PC-3 (cell line): Measurements from ENCODE around the gene CCL24. TPM values are rescaled to one million over a fixed set of nuclear protein-coding genes. Genes with fewer than 3 reads are reported as not detected.
"Not testable (repeated sequence)": the region's sequence is repeated elsewhere in the genome, so short reads cannot be mapped to it uniquely, and the experiment has no call there.

Source experiments
- ATAC-seq: fragments of 200-7000 bp; cut with Tn5 transposase; 2 replicates; pipeline ENCODE4 v1.9.1; 2020; ENCODE audit warnings: mild to moderate bottlenecking, moderate library complexity
- BruUV-seq: library from RNA; stranded (reverse); fragments of 400-500 nt; replicated peaks from 2 replicates; lab custom pipeline; 2021; lab: Mats Ljungman, UMichigan
- CTCF ChIA-PET: fragments of 300-600 bp; sonication (Branson Sonifier 250); formaldehyde crosslinking; loops from one replicate; lab custom pipeline; 2022; ENCODE audit warnings: antibody characterized with exemption; lab: Charles Lee
- POLR2A ChIA-PET: fragments of 300-600 bp; sonication (Branson Sonifier 250); formaldehyde crosslinking; loops from one replicate; lab custom pipeline; 2022; ENCODE audit warnings: antibody characterized with exemption; ENCODE audit not compliant: unreplicated experiment; lab: Charles Lee
- DNase-seq: peaks from one replicate; pipeline ENCODE4 v3.0.0-alpha.2; 2015
- H2AFZ ChIP-seq: fragments of 300-600 bp; sonication (generic); 2 replicates; pipeline ENCODE4 v1.6.0; 2016; ENCODE audit warnings: antibody characterized with exemption, low read length
- H3F3A ChIP-seq: fragments of 300-600 bp; sonication (generic); one replicate; pipeline ENCODE4 v1.6.0; 2017; ENCODE audit warnings: antibody characterized with exemption, low read length, control low read depth, mild to moderate bottlenecking; ENCODE audit not compliant: unreplicated experiment
- H3K27ac ChIP-seq: fragments of 300-600 bp; sonication (generic); 2 replicates; pipeline ENCODE4 v1.5.1; 2016; ENCODE audit warnings: mild to moderate bottlenecking, low read length
- H3K27me3 ChIP-seq: fragments of 300-600 bp; sonication (generic); 2 replicates; pipeline ENCODE4 v1.6.1; 2016; ENCODE audit warnings: low read length, mixed read lengths
- H3K36me3 ChIP-seq: fragments of 300-600 bp; sonication (generic); 2 replicates; pipeline ENCODE4 v1.6.1; 2016; ENCODE audit warnings: low read depth, mixed run types, low read length, mixed read lengths
- H3K4me1 ChIP-seq: fragments of 300-600 bp; sonication (generic); 2 replicates; pipeline ENCODE4 v1.5.1; 2016; ENCODE audit warnings: low read length; ENCODE audit not compliant: insufficient read depth
- H3K4me2 ChIP-seq: fragments of 300-600 bp; sonication (generic); 2 replicates; pipeline ENCODE4 v1.6.0; 2016; ENCODE audit warnings: low read length
- H3K4me3 ChIP-seq: fragments of 300-600 bp; sonication (generic); 2 replicates; pipeline ENCODE4 v1.5.1; 2016; ENCODE audit warnings: mild to moderate bottlenecking, low read length, mixed read lengths
- H3K79me2 ChIP-seq: fragments of 300-600 bp; sonication (generic); 2 replicates; pipeline ENCODE4 v1.6.1; 2017; ENCODE audit warnings: low read length, mixed read lengths
- H3K9ac ChIP-seq: fragments of 300-600 bp; sonication (generic); 2 replicates; pipeline ENCODE4 v1.6.0; 2016; ENCODE audit warnings: mild to moderate bottlenecking, low read length
- H3K9me2 ChIP-seq: fragments of 300-600 bp; sonication (generic); replicated peaks from 2 replicates; pipeline ENCODE4 v1.6.1; 2016; ENCODE audit warnings: mixed run types, low read length, mixed read lengths
- H3K9me3 ChIP-seq: fragments of 300-600 bp; sonication (generic); 2 replicates; pipeline ENCODE4 v1.6.1; 2016; ENCODE audit warnings: low read length, mixed read lengths
- H4K20me1 ChIP-seq: fragments of 300-600 bp; sonication (generic); 2 replicates; pipeline ENCODE4 v1.6.1; 2016; ENCODE audit warnings: low read length, mixed read lengths
- CTCF ChIP-seq: fragments of 300-600 bp; sonication (generic); conservative IDR thresholded peaks from 2 replicates; pipeline ENCODE4 v1.5.1; 2017; ENCODE audit warnings: antibody characterized with exemption, low read depth, mild to moderate bottlenecking, low read length
- EZH2 ChIP-seq: fragments of 300-600 bp; sonication (generic); IDR thresholded peaks from one replicate; pipeline ENCODE4 v1.6.1; 2017; ENCODE audit warnings: antibody characterized with exemption, mild to moderate bottlenecking, low read length; ENCODE audit not compliant: unreplicated experiment
- EZH2phosphoT487 ChIP-seq: fragments of 300-600 bp; sonication (generic); IDR thresholded peaks from 2 replicates; pipeline ENCODE4 v1.6.1; 2018; ENCODE audit warnings: mild to moderate bottlenecking, antibody characterized with exemption, low read length, borderline replicate concordance
- intact Hi-C: fragments of 100-400 bp; cut with micrococcal nuclease; formaldehyde crosslinking; loops from 2 replicates; pipeline ENCODE4 v1.9.0; 2023
- total RNA-seq: library from RNA; depleted of rRNA; stranded (reverse); fragments of >200 nt; gene quantifications from 2 replicates; pipeline ENCODE4 v1.2.3, GENCODE V29; 2014

CCL24 gene
- total RNA-seq, 1 experiment from 2014 or later: not detected

- H3K27ac ChIP-seq: no peak overlapping the region
- ChIA-PET POLR2A (no interaction called here), CTCF (no interaction called here)
- TF ChIP-seq CTCF: no peak
- TF ChIP-seq EZH2phosphoT487: no peak
- TF ChIP-seq EZH2: no peak
- DNase-seq: no peak
- H3K4me2 ChIP-seq: no peak overlapping the region
- no peak overlapping the region for H2AFZ ChIP-seq
- H3K9me2 ChIP-seq: no peaks in the 10 kb centered on the region
- no TSS peak for BruUV-seq
- peaks cover 8% of the 10 kb centered on the region; the same call in 1 of the 2 replicates for H3K4me1 ChIP-seq
- H3K27me3 ChIP-seq: no peaks in the 10 kb centered on the region
- H3K9ac ChIP-seq: no peak overlapping the region
- H3K4me3 ChIP-seq: no peak overlapping the region
- intact Hi-C loops: no loop called here
- no peaks in the 10 kb centered on the region for H3F3A ChIP-seq
- no peaks in the 10 kb centered on the region for H3K9me3 ChIP-seq
- no peaks in the 10 kb centered on the region for H3K36me3 ChIP-seq
- no peaks in the 10 kb centered on the region for H4K20me1 ChIP-seq
- ATAC-seq: no peak
- H3K79me2 ChIP-seq: no peaks in the 10 kb centered on the region
Observed at GRCh38 chr7:75795831-75796285, 17.7 kb downstream of the CCL24 start.

- Histone ChIP-seq H3K79me2 (no peaks in the 10 kb centered on the region), H3K9me2 (no peaks in the 10 kb centered on the region), H3K4me2 (no peak overlapping the region), H3K9me3 (no peaks in the 10 kb centered on the region), H3F3A (no peaks in the 10 kb centered on the region), H3K36me3 (no peaks in the 10 kb centered on the region), H3K27ac (no peak overlapping the region), H3K9ac (no peak overlapping the region), H4K20me1 (no peaks in the 10 kb centered on the region), H3K27me3 (no peaks in the 10 kb centered on the region), H3K4me1 (peaks cover 8% of the 10 kb centered on the region; the same call in 1 of the 2 replicates), H3K4me3 (no peak overlapping the region), H2AFZ (no peak overlapping the region)
- ChIA-PET POLR2A (no interaction called here), CTCF (no interaction called here)
- TF ChIP-seq EZH2 (no peak), EZH2phosphoT487 (no peak), CTCF (no peak)
- BruUV-seq: no TSS peak
- ATAC-seq: no peak
- no peak for DNase-seq
- intact Hi-C loops: no loop called here
Observed at GRCh38 chr7:75793676-75794075, 19.9 kb downstream of the CCL24 start.

- ATAC-seq, H3K27me3 ChIP-seq, DNase-seq, intact Hi-C loops, H3K4me3 ChIP-seq, POLR2A ChIA-PET, H4K20me1 ChIP-seq, H3K4me1 ChIP-seq, H3F3A ChIP-seq, BruUV-seq, H3K27ac ChIP-seq, H3K9me2 ChIP-seq, H3K9me3 ChIP-seq, H3K79me2 ChIP-seq, H3K36me3 ChIP-seq, H2AFZ ChIP-seq, H3K9ac ChIP-seq, H3K4me2 ChIP-seq, CTCF ChIA-PET: not testable (repeated sequence)
Observed at GRCh38 chr7:75792567-75792966, 21.0 kb downstream of the CCL24 start.
